GM18909 (cell line): Measurements from ENCODE around the gene NR2F2.

Source experiments
- ATAC-seq: cut with Tn5 transposase; IDR thresholded peaks from one replicate; pipeline ENCODE4 v1.9.1; 2021; ENCODE audit warnings: mild to moderate bottlenecking; ENCODE audit not compliant: unreplicated experiment, poor library complexity

The NR2F2 gene

DNA sequence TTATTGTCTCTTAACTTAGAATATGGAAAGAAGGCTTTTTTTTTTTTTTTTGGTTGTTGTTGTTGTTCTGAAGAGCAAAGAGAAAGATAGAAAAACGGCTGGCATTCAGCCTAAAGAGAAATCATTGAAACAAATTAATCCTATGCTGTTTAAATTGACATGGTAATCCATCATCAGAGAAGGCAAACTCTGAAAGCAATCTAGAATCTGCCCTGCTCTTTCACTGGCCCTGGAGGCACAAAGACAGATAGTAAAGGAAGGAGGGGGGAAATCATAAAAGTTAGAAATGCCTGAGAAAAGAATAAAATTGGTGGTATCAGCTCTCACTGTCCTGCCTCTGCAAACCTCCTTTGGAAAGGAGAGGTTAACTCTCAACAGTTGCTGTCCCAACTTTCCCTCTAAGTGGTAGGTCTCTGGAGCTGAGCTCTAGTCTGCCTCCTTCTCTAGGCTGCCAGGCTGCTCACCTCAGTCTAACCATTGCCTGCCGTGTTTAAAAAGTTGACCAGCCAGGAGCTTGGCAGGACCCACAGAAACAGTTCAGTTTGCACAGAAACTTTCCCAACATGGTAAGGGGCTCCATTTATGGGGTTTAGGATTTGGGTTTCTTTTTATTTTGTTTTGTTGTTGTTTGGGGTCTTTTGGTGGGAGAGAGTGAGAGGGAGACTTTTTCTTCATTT is 13.4 kb upstream of the NR2F2 start:
- no peak for ATAC-seq

DNA sequence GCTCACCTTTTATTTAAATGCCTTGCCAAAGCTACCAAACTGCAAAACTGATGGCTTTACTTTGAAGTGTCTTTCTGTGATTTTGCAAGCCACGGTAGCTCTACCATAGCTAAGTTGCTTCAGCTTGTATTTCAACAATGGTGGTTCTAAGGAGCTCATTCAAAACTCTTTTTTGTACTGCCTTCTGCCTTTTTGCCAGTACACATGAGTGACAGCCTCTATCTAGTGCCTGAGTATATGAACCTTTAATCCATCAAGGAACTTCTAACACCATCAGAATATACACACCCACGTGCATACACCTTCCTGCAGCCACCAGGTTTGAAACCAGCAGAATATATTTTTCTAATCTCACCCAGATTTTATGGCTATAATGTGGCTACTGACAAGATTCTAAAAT is 10.4 kb upstream of the NR2F2 start:
- ATAC-seq, result no peak

DNA sequence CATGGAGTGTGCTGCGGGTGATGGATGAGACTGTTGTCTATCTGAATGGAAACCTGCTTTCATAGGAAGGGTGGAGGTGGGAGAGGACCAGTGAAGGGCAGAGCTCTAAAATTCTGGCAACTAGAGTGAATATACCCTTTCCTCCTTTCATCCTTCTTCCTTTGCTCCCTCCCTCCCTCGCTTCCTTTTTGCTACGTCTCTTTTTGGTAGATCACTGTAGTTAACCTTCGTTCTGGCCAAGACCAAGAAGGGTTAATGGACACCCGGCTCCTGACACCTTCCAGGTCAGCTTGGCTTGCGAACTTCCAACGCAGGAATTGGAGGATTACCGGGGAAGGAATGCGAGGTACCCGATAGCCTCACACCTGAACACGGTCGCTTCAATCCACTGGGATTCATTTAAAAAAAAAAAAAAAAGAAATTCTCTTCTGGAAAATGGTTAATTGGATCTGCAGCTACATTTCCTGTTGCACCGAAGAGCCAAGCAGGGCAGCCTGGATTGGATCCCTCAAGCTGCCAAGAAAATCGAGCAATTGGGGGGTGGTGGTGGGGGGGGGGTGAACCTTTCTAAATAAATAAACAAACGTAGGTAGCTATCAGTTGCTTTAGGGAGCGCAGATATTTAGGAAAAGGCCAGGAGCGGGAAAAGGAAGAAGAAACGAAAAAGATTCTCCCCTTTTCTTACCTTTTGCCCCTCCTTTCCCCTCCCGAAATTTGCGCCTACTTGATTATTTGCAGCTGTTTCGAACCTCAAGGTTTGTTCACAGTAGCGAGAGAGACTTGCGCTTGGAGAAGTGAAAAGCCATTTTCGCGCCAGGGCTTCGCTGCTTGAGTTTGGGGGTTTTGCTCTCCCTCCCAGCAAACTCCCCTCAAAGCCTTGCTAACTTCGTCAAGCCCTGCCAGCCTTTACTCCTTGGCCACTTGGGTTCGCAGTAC is 9.5 kb upstream of the NR2F2 start:
- ATAC-seq, result no peak

DNA sequence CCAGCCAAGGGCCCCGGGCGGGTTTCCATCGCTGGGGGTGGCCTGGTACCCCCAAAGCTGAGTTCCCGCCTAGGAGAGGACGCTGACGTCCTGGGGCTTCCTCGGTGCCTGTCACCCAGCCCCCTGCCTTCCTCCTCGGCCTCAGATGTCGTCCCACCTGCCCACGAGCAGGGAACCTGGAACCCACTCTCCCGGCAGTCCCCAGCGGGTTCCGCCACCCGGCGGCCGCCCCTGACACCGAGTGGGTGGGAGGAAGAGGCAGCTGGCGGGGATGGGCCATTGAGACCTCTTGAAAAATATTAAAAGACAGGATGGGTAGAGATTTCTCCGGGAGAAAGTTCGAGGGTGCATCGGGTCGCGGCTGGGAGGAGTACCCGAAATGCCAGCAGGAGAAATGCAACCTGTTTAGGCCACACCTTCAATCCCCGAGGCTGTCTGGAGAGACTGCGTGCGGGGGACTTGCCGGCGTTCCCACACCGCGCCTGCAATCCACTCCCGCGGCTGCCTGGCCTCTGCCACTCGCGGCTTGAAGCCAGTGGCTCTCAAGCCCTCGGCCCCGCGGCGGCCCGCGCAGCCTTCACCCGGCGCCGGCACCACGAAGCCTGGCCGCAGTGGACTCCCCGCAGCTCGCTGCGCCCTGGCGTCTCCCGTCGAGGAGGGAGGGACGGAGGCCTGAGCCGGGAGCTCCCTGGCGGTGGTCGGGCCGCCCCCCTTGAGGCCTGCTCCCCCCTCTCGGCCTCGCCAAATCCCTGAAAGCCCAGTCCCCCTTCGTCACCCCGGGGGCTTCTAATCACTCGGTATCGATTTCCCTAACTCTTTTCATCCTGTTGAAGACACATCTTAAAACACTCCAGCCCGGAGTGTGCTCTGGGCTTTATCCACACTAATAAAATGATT is 8.6 kb upstream of the NR2F2 start:
- ATAC-seq, result no peak

- ATAC-seq, result no peak
These were observed 7.8 kb upstream of the NR2F2 start for GRCh38 chr15:96322536-96323318.

- ATAC-seq, result no peak
These were observed 7.0 kb upstream of the NR2F2 start for GRCh38 chr15:96323319-96324145.

DNA sequence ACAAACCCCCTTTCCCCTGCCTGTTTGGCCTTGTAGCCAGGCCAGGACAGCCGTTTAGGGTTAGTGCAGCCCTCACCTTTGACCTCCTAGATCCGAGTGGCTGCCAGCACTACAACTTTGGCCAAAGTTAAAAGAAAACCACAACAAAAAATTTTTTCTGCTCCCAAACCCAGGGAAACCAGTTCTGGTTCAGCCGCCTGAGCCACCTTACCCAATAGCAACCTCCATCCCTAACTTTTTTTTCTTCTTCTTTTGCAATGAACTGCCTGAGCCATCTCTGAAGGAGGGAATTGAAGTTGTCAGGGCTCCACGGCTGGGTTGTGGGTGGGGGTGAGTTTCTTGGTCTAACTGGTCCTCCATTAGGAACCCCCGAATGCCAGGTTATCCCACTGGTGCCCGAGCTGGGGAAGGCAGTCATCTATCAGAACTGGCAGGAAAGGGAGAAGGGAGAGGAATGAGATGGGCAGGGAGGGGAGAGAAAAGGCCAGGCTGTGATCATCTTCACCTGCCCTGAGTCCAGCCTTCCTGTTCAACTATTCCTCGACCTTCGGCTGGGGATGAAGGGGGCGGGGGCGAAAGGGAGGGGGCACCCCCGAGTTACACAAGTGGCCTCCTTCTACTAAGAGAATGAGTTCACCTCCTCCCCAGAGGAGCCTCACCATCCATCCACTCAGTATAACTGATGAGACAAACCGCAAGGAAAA is 6.2 kb upstream of the NR2F2 start:
- no peak for ATAC-seq

DNA sequence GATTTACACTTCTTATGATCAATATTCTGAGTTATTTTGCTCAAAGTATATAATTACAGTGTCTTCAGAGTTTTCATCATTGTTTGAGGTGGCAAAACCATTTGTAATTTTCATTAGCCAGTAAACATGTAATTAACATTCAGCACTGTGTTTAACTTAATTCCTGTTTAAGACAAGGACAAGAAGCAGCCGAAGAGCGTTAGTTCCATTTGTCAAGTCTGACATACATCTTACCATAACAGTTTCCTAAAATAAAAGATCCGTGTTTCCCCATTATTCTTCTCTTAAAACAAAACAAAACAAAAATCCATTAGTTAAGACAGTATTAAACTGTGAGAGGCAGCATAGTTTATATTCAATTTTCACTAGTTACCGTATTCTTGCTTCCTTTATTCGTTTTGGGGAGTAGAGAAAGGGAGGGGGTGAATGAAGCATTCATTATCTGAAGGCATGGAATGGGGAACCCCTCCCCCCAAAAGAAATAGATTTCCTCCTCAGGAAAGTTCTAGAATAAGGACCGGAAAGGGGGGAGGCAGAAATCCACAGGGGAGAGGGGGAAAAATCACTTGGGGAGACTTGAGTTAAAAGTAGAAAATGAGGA is 5.5 kb upstream of the NR2F2 start:
- ATAC-seq, result no peak

DNA sequence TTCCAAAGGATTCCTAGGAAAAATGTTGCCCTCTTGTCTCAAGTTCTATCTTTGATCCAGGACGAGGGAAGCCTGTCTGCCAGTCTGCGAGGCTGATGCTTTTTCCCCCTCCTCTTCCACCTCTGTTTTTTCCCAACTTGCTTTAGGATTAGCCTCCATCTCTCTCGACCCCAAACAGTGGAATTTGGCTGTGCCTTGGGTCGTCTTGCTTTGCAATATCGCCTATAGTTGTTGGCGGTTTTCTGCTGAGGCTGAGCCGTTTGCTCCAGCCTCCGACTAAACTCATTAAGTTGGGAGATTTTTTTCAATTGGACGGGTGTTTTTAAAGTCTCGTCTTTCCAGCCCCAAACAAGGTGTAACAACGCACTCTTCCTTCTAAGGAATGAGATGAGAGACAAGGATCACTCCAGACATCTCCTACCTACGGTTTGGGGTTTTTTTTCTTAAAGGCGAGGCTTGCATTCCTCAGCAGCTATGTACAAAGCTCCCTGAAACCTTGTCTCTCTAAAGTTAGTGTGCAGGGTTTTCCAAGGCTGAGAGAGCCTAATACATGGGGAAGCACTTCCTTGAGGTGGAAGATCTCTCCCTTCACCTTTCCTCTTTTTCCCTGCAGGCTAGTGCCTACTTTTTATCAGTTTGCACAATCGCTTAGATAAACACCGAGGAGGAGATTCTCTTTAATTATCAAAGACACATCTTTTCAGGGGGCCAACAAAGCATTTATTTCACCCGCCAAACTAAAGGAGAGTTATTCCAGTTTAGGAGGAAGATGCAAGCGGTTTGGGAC is 4.8 kb upstream of the NR2F2 start:
- ATAC-seq, result no peak

GRCh38 chr15:96326328-96327154 is 4.0 kb upstream of the NR2F2 start:
- ATAC-seq, result no peak

DNA sequence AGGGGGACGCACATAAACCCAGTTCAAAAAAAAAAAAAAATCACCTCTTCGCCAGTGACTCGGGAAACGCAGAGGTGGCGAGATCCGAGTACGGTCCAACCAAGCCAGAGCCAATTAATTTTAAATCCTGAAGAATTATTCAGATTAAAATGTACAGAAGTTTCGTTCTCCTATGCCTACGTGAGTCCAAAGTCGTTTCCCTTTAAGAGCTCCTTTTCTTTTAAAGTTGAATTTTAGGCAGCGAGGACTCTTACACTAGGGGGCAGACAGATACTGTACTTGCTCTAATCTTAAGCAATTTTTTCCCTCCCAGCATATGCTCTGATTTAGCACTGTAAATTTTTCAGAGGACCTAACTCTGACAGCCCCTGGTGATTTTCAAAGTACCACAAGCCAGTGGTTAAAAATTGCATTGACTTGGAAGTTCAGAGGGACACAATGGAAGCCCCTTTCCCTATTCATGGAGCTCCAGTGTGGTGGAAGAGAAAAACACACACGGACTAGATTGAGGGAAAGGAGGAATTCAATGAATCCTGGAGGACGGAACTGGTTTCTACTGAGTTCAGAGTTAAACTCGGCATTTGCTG is 3.3 kb upstream of the NR2F2 start:
- ATAC-seq, result peak; percentile 31

- ATAC-seq, result no peak
These were observed 2.2 kb upstream of the NR2F2 start for GRCh38 chr15:96328181-96328876.

DNA sequence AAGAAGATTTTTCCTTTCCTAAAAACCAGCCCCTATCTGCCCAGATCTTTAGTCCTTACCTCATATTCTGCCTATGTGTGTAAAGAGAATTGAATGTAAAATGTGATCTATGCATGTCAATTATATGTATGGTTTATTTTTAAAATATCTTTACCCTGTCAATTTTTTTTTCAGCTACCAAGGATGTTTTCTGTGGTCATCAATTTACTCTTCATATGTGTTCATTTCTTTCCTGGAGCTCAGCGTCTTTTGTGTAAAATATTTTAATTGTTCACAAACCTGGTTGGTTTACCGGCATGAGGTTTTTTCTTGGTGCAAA is 1.7 kb upstream of the NR2F2 start:
- no peak for ATAC-seq

GRCh38 chr15:96329403-96329981 is 1.0 kb upstream of the NR2F2 start:
- ATAC-seq, result no peak

DNA sequence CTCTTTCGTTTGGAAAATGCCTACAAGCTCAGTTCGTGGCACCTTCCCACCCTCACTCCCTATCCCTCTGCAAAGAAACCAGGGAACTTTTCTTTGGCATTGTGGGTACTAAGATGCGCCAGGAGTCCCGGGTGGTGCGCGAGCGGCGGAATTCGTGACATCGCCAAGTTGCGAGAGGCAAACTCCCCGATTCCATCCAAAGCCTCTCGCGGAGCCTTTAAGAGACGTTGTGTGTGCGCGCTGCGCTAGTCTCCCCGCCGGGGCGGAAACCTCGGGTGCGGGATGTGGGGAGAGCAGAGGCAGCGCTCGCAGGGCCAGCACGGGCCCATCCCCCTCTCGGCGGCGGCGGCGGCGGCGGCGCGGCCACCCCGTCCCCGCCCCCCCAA is 443 bp upstream of the NR2F2 start:
- ATAC-seq, result peak; percentile 34
